HEK293 (cell line): Measurements from ENCODE around the gene ZKSCAN5.

Source experiments
- REPIN1 ChIP-seq: fragments of 450-650 bp; formaldehyde crosslinking; IDR thresholded peaks from 2 replicates; pipeline ENCODE4 v1.5.1; 2017; ENCODE audit warnings: missing biosample characterization, missing genetic modification characterization, low read depth
- ZNF521 ChIP-seq: fragments of 450-650 bp; formaldehyde crosslinking; IDR thresholded peaks from 2 replicates; pipeline ENCODE4 v1.5.1; 2017; ENCODE audit warnings: missing biosample characterization, mild to moderate bottlenecking, missing genetic modification characterization
- ZNF768 ChIP-seq: fragments of 450-650 bp; formaldehyde crosslinking; IDR thresholded peaks from 2 replicates; pipeline ENCODE4 v1.5.1; 2018; ENCODE audit warnings: missing biosample characterization, mild to moderate bottlenecking, missing genetic modification characterization
- ZNF792 ChIP-seq: fragments of 450-650 bp; formaldehyde crosslinking; IDR thresholded peaks from 2 replicates; pipeline ENCODE4 v1.5.1; 2016; ENCODE audit warnings: missing biosample characterization, missing genetic modification characterization
- TF ChIP-seq, protein P1 (sequence below): fragments of 450-650 bp; formaldehyde crosslinking; IDR thresholded peaks from 2 replicates; pipeline ENCODE4 v1.5.1; 2016; ENCODE audit warnings: missing biosample characterization, missing genetic modification characterization
- TF ChIP-seq, protein P2 (sequence below): fragments of 450-650 bp; formaldehyde crosslinking; IDR thresholded peaks from 2 replicates; pipeline ENCODE4 v1.5.1; 2016; ENCODE audit warnings: missing biosample characterization, missing genetic modification characterization

GRCh38 chr7:99539213-99539811, 34.9 kb downstream of the ZKSCAN5 start:
- TF ChIP-seq ZNF521 (tag by site-specific recombination) (no peak), REPIN1 (tag by site-specific recombination) (no peak), ZNF768 (tag by site-specific recombination) (no peak), ZNF792 (tag by site-specific recombination) (no peak)
- TF ChIP-seq, protein P1, sequence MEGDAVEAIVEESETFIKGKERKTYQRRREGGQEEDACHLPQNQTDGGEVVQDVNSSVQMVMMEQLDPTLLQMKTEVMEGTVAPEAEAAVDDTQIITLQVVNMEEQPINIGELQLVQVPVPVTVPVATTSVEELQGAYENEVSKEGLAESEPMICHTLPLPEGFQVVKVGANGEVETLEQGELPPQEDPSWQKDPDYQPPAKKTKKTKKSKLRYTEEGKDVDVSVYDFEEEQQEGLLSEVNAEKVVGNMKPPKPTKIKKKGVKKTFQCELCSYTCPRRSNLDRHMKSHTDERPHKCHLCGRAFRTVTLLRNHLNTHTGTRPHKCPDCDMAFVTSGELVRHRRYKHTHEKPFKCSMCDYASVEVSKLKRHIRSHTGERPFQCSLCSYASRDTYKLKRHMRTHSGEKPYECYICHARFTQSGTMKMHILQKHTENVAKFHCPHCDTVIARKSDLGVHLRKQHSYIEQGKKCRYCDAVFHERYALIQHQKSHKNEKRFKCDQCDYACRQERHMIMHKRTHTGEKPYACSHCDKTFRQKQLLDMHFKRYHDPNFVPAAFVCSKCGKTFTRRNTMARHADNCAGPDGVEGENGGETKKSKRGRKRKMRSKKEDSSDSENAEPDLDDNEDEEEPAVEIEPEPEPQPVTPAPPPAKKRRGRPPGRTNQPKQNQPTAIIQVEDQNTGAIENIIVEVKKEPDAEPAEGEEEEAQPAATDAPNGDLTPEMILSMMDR: no peak
- TF ChIP-seq, protein P2, sequence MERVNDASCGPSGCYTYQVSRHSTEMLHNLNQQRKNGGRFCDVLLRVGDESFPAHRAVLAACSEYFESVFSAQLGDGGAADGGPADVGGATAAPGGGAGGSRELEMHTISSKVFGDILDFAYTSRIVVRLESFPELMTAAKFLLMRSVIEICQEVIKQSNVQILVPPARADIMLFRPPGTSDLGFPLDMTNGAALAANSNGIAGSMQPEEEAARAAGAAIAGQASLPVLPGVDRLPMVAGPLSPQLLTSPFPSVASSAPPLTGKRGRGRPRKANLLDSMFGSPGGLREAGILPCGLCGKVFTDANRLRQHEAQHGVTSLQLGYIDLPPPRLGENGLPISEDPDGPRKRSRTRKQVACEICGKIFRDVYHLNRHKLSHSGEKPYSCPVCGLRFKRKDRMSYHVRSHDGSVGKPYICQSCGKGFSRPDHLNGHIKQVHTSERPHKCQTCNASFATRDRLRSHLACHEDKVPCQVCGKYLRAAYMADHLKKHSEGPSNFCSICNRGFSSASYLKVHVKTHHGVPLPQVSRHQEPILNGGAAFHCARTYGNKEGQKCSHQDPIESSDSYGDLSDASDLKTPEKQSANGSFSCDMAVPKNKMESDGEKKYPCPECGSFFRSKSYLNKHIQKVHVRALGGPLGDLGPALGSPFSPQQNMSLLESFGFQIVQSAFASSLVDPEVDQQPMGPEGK: no peak
